Thyroid gland (tissue), 4 donors: ENCODE data around the gene ADARB1.

Source experiments
- CTCF ChIP-seq, 6 experiments: fragments of 200-600 bp in 3 of 6; fragments of 450-650 bp in 3 of 6; sonication (generic) in 3 of 6; IDR thresholded peaks; one replicate each; pipeline ENCODE4 v1.5.1; 2016 to 2019; ENCODE audit warnings: antibody characterized with exemption in 6 of 6, mild to moderate bottlenecking in 2 of 6, inconsistent platforms in 1 of 6, moderate library complexity in 1 of 6
- POLR2A ChIP-seq, 2 donors: fragments of 450-650 bp; IDR thresholded peaks; one replicate each; pipeline ENCODE4 v1.6.1; 2017; ENCODE audit warnings: antibody characterized with exemption in 2 of 2, mild to moderate bottlenecking in 2 of 2, moderate library complexity in 1 of 2

GRCh38 chr21:45047257-45047656, 27.1 kb upstream of the ADARB1 start:
- TF ChIP-seq CTCF (IDR thresholded peaks at IDR 0.05) (no peak), POLR2A (IDR thresholded peaks at IDR 0.05) (no peak)
